Measurements from ENCODE around the gene MRPS10. TPM values are rescaled to one million over a fixed set of nuclear protein-coding genes. Genes with fewer than 3 reads are reported as not detected.

The MRPS10 gene
- total RNA-seq, 1 experiment from 2014 or later = 91.1 TPM

DNA sequence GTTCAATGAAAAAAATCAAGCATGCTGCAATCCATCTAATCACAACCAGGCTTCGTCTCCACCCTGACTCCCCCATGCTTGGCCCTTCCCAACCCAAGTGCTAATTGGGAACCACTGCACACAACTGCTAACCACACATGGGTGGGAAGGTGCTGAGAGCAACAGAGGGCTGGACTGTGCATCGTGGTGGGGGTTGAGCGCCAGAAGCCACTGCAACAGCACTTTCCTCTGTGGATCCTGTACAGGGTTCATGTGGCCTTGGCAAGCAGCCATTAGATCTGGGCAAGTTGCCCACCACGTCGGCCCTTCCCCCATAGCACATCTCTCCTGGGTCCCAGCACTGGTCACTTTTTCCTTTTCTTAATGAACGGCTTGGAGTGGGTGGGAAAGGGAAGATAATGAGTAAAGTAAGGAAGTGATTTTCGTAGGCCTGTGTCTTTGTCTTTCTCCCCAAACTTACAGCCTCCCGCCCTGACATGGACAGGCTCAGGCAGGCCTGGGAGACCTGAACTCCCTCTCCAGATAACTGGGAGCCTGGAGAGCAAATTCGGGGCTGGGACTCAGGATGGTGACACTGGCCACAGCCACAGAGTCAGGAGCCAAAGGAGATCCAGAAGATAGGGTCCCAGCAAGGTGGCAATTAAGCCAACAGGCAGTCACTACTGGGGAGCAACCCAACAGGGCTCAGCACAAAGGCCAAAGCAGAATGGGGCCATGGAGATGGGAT, 34.4 kb upstream of the MRPS10 start:
- Histone ChIP-seq H3K27me3 (replicated peaks) (no peaks in the 10 kb centered on the region), H3K9me3 (replicated peaks) (no peaks in the 10 kb centered on the region), H3K4me1 (replicated peaks) (peaks cover 4% of the 10 kb centered on the region; the same call in 1 of the 2 replicates), H3K4me3 (no peak overlapping the region), H3K27ac (no peak overlapping the region), H3K36me3 (peaks cover 16% of the 10 kb centered on the region)
- DNase-seq (ENCODE audit: low read depth in 1 of 2, low spot score in 2 of 2) = no peak

- Histone ChIP-seq H3K4me3 (no peak overlapping the region), H3K27me3 (replicated peaks) (no peaks in the 10 kb centered on the region), H3K4me1 (replicated peaks) (peaks cover 4% of the 10 kb centered on the region; the same call in 1 of the 2 replicates), H3K36me3 (peaks cover 16% of the 10 kb centered on the region), H3K27ac (no peak overlapping the region), H3K9me3 (replicated peaks) (no peaks in the 10 kb centered on the region)
- no peak for DNase-seq (ENCODE audit: low read depth in 1 of 2, low spot score in 2 of 2)
Observed at GRCh38 chr6:42251500-42251899, 33.8 kb upstream of the MRPS10 start.

- Histone ChIP-seq H3K4me1 (replicated peaks) (peaks cover 4% of the 10 kb centered on the region; the same call in 1 of the 2 replicates), H3K9me3 (replicated peaks) (no peaks in the 10 kb centered on the region), H3K4me3 (no peak overlapping the region), H3K27ac (no peak overlapping the region), H3K36me3 (peaks cover 16% of the 10 kb centered on the region), H3K27me3 (replicated peaks) (no peaks in the 10 kb centered on the region)
- DNase-seq (ENCODE audit: low read depth in 1 of 2, low spot score in 2 of 2) = no peak
Observed at GRCh38 chr6:42250274-42250931, 32.7 kb upstream of the MRPS10 start.

- H3K27ac ChIP-seq = no peak overlapping the region
- H3K36me3 ChIP-seq = peaks cover 20% of the 10 kb centered on the region
- H3K9me3 ChIP-seq (replicated peaks) = no peaks in the 10 kb centered on the region
- no peak overlapping the region for H3K4me3 ChIP-seq
- DNase-seq (ENCODE audit: low read depth in 1 of 2, low spot score in 2 of 2) = no peak
- no peaks in the 10 kb centered on the region for H3K27me3 ChIP-seq (replicated peaks)
- H3K4me1 ChIP-seq (replicated peaks) = peaks cover 4% of the 10 kb centered on the region; the same call in 1 of the 2 replicates
Observed at GRCh38 chr6:42249279-42249678, 31.6 kb upstream of the MRPS10 start.

DNA sequence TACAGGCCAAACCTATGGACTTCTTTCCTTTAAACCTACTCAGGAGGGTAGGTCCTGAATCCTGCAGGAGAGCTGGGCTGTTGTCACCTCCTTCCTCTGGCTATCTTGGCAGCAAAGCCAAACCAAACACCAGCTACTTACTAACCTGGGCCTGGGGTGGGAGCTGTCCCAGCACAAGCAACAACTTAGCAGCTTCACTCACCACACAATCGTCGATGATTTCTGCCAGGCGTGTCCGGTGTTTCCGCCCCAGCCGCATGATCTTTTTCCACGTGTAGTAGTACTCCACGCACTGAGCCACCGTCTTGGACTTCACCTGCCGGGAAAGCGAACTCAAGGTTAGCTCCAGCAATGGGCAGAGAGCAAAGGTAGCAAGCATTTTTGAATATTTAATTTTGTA, 25.4 kb upstream of the MRPS10 start:
- H3K4me3 ChIP-seq = no peak overlapping the region
- no peak overlapping the region for H3K27ac ChIP-seq
- H3K4me1 ChIP-seq (replicated peaks) = no peaks in the 10 kb centered on the region
- DNase-seq (ENCODE audit: low read depth in 1 of 2, low spot score in 2 of 2) = no peak
- no peaks in the 10 kb centered on the region for H3K27me3 ChIP-seq (replicated peaks)
- peaks cover 31% of the 10 kb centered on the region for H3K36me3 ChIP-seq
- no peaks in the 10 kb centered on the region for H3K9me3 ChIP-seq (replicated peaks)

DNA sequence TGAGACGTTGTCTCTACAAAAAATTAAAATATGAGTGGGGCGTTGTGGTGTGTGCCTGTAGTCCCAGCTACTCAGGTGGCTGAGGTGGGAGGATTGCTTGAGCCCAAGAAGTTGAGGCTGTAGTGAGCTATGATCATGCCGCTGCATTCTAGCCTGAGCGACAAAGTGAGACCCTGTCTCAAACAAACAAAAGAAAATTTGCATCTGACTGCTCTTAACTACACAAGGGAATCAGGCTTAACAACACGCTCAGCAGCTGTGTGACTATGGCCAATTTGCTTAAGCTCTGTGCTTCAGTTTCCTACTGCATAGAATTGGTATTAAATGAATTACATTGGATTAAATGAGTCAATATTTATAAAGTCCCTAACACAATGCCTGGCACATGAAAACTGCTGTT, 24.3 kb upstream of the MRPS10 start:
- Histone ChIP-seq H3K27me3 (replicated peaks) (no peaks in the 10 kb centered on the region), H3K9me3 (replicated peaks) (no peaks in the 10 kb centered on the region), H3K27ac (no peak overlapping the region), H3K4me3 (no peak overlapping the region), H3K36me3 (peaks cover 31% of the 10 kb centered on the region), H3K4me1 (replicated peaks) (no peaks in the 10 kb centered on the region)
- DNase-seq (ENCODE audit: low read depth in 1 of 2, low spot score in 2 of 2) = no peak

- Histone ChIP-seq H3K27me3 (replicated peaks) (no peaks in the 10 kb centered on the region), H3K36me3 (peaks cover 26% of the 10 kb centered on the region), H3K27ac (no peak overlapping the region), H3K4me3 (no peak overlapping the region), H3K9me3 (replicated peaks) (no peaks in the 10 kb centered on the region), H3K4me1 (replicated peaks) (no peaks in the 10 kb centered on the region)
- DNase-seq (ENCODE audit: low read depth in 1 of 2, low spot score in 2 of 2) = no peak
Observed at GRCh38 chr6:42239736-42240375, 22.2 kb upstream of the MRPS10 start.

- Histone ChIP-seq H3K36me3 (peaks cover 23% of the 10 kb centered on the region), H3K4me1 (replicated peaks) (no peaks in the 10 kb centered on the region), H3K9me3 (replicated peaks) (no peaks in the 10 kb centered on the region), H3K27me3 (replicated peaks) (no peaks in the 10 kb centered on the region), H3K4me3 (no peak overlapping the region), H3K27ac (no peak overlapping the region)
- DNase-seq (ENCODE audit: low read depth in 1 of 2, low spot score in 2 of 2) = no peak
Observed at GRCh38 chr6:42239333-42239732, 21.7 kb upstream of the MRPS10 start.

DNA sequence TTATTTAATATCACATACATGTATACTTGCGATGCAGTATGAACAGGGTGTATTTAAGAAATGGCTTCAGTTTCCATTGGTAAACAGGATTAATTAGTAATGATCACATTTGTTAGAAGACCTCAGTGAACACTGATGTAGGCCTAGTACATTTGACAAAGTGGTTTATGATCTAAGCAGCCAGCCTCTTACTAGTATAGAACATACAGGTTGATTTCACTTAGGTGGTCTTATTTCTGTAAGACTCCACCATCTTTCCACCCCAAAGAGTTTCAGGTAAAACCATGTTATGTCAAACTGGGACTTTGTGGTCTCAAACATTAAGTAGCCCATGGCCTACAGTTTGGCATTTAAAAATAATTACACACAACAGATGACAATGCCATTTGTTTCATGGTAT, 20.2 kb upstream of the MRPS10 start:
- H3K4me1 ChIP-seq (replicated peaks) = no peaks in the 10 kb centered on the region
- no peak overlapping the region for H3K27ac ChIP-seq
- no peaks in the 10 kb centered on the region for H3K27me3 ChIP-seq (replicated peaks)
- H3K9me3 ChIP-seq (replicated peaks) = no peaks in the 10 kb centered on the region
- DNase-seq (ENCODE audit: low read depth in 1 of 2, low spot score in 2 of 2) = no peak
- peaks cover 21% of the 10 kb centered on the region for H3K36me3 ChIP-seq
- no peak overlapping the region for H3K4me3 ChIP-seq

- H3K4me3 ChIP-seq = no peak overlapping the region
- H3K36me3 ChIP-seq = peaks cover 11% of the 10 kb centered on the region
- no peaks in the 10 kb centered on the region for H3K9me3 ChIP-seq (replicated peaks)
- H3K27me3 ChIP-seq (replicated peaks) = no peaks in the 10 kb centered on the region
- H3K27ac ChIP-seq = no peak overlapping the region
- no peaks in the 10 kb centered on the region for H3K4me1 ChIP-seq (replicated peaks)
- no peak for DNase-seq (ENCODE audit: low read depth in 1 of 2, low spot score in 2 of 2)
Observed at GRCh38 chr6:42236682-42237473, 19.2 kb upstream of the MRPS10 start.

DNA sequence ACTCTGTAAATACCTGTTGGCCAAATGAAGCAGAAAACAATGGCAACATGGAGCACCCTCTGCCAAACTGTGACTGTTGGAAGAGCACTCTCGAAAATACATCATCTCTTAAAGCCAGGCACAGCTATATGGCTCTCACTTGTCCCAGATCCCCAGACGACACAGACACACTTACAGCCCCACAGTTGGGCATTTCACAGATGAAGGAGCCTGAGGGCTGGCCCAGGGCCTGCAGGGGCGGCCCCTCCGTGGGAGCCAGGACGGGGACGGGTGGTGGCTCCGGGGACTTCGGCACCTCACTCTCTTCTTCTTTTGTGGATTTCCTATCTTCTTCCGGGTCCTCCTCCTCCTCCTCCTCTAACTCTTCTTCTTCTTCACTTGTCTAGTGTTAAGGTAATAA, 18.4 kb upstream of the MRPS10 start:
- peaks cover 9% of the 10 kb centered on the region for H3K36me3 ChIP-seq
- no peak for DNase-seq (ENCODE audit: low read depth in 1 of 2, low spot score in 2 of 2)
- H3K4me1 ChIP-seq (replicated peaks) = no peaks in the 10 kb centered on the region
- no peaks in the 10 kb centered on the region for H3K27me3 ChIP-seq (replicated peaks)
- H3K27ac ChIP-seq = no peak overlapping the region
- H3K4me3 ChIP-seq = no peak overlapping the region
- no peaks in the 10 kb centered on the region for H3K9me3 ChIP-seq (replicated peaks)

- no peaks in the 10 kb centered on the region for H3K27me3 ChIP-seq (replicated peaks)
- H3K27ac ChIP-seq = no peak overlapping the region
- H3K4me1 ChIP-seq (replicated peaks) = peaks cover 7% of the 10 kb centered on the region
Observed at GRCh38 chr6:42232035-42232434, 14.4 kb upstream of the MRPS10 start.

DNA sequence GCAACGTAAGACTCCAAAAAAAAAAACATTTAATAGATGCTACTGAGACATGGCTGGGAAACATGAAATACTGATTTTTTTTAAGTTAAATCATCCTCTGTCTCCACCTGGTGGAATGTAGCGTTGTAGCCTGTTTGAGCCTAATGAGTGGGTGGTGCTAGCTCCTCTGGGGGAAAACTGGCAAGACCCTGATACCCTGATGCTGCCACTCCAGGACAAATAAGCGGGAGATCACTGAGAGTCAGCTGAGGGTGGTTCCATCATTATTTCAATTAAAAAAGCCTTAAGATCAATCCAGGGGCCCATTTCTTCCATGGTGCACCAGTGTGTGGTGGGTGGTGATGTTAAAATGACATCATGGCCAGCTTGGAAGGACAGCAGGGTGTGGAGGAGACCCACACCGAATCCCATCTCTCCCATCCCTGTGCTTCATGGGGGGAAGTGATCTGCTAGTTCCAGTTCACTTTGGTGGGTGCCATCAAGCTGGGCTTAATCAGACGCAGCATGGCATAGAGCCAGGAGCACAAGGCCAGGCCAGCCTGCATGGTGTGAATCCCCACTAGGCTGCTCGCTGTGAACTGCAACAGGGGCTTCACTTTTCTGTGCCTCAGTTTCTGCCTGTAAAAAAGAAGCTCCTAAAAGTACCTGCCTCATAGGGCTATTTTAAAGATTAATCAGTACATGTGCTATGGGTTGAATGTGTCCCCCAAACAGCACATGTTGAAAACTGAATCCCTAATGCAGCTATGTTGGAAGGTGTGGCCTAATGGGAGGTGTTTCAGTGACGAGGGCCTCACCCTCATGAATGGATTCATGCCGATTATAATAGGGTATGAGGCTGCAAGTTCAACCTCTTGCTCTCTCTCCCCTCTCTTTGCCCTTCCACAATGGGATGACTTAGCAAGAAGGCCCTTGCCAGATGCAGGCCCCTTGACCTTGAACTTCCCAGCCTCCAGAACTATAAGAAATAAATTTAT, 13.0 kb upstream of the MRPS10 start:
- H3K9me3 ChIP-seq (replicated peaks) = no peaks in the 10 kb centered on the region
- H3K4me3 ChIP-seq = no peak overlapping the region
- no peaks in the 10 kb centered on the region for H3K27me3 ChIP-seq (replicated peaks)
- no peak overlapping the region for H3K27ac ChIP-seq
- DNase-seq (ENCODE audit: low read depth in 1 of 2, low spot score in 2 of 2) = no peak
- no peaks in the 10 kb centered on the region; the same call in 1 of the 2 replicates for H3K36me3 ChIP-seq
- H3K4me1 ChIP-seq (replicated peaks) = peaks cover 20% of the 10 kb centered on the region

More at GRCh38 chr6:42232035-42232434, 14.4 kb upstream of the MRPS10 start:
- Histone ChIP-seq H3K36me3 (no peaks in the 10 kb centered on the region; the same call in none of the 2 replicates), H3K4me3 (no peak overlapping the region), H3K9me3 (replicated peaks) (no peaks in the 10 kb centered on the region)
- DNase-seq (ENCODE audit: low read depth in 1 of 2, low spot score in 2 of 2) = no peak
